GM18502 (cell line): ENCODE measurements around the gene TMEM43.

Experiments
- ATAC-seq: cut with Tn5 transposase; IDR thresholded peaks from one replicate; pipeline ENCODE4 v1.9.1; 2021; ENCODE audit warnings: mild to moderate bottlenecking; ENCODE audit not compliant: unreplicated experiment, poor library complexity

Gene TMEM43

DNA sequence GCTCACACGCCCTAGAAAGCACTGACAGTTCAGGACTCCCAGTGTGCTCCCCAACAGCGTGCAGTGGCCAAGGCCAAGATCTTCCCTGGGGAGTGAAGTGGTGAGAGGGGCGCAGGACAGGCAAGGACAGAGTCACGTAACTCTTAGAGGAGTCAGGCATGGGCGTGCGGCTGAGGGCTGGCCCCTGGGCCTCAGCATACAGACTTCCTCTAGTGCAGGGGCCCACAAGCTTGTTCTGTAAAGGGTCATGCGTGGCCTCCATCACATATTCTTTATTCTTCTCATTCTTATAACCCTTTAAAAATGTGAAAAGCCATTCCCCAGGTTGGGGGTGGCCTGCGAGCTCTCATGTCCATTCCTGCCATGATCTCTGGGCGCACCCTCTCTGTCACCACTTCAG lies 25.2 kb downstream of the TMEM43 start:
- no peak for ATAC-seq

- no peak for ATAC-seq
Observed at GRCh38 chr3:14150491-14151230, 25.8 kb downstream of the TMEM43 start.

- ATAC-seq, result no peak
Observed at GRCh38 chr3:14151471-14152083, 26.7 kb downstream of the TMEM43 start.

GRCh38 chr3:14152233-14152962 lies 27.5 kb downstream of the TMEM43 start:
- no peak for ATAC-seq

DNA sequence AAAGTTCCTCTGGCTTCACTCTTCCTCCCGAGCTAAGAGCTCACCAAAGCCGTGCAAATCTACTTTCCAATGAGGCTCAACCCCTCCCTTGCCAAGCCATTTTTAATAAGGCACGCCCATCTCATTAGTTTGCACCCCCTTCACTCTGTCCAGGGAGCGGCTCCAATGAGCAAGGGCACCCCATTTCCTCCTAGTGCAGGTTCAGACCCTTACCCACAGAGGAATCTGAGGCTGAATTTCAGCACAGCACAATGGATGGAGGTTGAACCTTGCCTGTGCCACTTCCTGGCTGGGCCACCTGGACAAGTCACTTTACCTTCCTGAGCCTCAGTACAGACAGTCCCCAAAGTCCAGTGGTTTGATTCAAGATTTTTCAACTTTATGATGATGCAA lies 28.1 kb downstream of the TMEM43 start:
- ATAC-seq, result no peak

DNA sequence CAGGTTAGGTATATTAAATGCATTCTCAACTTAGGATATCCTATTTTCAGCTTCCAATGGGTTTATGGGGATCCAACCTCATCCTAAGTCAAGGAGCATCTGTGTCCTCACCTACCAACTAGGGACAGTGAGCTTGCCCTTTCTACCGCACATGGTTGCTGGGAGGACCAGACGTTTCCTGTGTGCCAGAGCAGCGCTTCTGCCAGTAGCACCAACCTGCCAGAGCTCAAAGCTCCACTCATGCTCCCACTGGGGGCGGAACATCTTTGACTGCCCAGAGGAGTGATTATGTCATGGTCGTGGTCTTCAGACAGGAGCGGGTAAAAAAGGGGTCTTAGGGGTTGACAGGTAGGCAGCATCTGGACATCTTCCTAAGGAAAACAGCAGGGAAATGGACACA lies 28.8 kb downstream of the TMEM43 start:
- ATAC-seq, result no peak

- no peak for ATAC-seq
Observed at GRCh38 chr3:14154276-14154675, 29.4 kb downstream of the TMEM43 start.

GRCh38 chr3:14154895-14155440 lies 30.1 kb downstream of the TMEM43 start:
- ATAC-seq, result no peak

DNA sequence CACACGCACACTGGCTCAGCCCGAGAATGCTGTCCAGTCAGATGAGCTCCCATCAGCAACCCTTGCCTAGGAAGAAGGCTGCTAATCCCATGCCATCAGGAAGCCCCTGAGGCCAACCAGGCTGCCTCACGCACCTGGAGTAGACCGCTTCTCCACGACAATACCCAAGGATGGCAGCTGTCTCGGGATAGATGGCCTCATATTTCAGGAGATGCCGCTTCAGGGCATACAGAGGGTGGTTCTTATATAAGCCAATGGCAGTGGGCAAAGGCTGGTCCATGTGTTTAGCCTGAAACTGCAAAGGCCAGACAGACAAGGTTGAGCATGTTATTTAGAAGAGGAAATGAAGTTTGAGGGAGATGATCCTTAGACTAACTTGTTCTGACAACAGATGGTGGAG lies 31.3 kb downstream of the TMEM43 start:
- ATAC-seq, result no peak

GRCh38 chr3:14156843-14157561 lies 32.1 kb downstream of the TMEM43 start:
- no peak for ATAC-seq

DNA sequence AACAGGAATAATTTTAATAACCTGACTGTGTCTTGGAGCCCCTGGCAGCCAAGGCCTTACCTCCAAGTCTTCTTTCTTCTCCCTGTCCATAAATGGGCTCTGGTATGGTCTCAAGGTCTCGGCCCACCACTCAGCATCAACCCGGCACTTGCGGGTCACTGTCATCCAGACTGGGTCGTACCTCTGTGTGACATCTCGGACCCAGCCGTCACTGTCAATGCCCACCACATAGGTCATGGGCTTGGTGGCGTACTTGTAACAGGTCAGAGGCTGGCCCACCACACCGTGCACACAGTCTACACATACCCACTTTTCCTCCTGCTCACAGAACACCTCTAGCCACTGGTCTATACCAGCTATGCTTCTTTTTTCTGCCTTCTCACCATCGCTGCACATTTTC lies 33.1 kb downstream of the TMEM43 start:
- ATAC-seq, result no peak

- ATAC-seq, result no peak
Observed at GRCh38 chr3:14158370-14158769, 33.5 kb downstream of the TMEM43 start.

DNA sequence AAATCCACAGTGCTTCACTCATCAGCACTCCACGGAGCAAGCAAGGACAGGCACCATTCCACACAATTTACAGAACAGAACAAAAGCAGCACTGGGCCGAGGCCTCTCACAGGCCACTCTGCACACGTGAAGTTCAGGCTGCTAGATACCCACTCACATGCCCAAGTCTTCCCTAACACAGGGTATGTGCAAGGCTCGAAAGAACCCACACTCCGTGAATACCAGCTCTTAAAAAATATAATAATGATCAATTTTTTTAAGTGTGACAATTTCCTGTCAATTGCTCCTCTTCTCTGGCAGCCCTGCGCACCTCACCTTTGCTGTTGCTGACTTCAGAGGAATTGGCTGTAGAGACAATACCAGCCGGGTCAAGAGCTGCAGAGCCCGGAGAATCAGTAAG lies 34.6 kb downstream of the TMEM43 start:
- no peak for ATAC-seq

DNA sequence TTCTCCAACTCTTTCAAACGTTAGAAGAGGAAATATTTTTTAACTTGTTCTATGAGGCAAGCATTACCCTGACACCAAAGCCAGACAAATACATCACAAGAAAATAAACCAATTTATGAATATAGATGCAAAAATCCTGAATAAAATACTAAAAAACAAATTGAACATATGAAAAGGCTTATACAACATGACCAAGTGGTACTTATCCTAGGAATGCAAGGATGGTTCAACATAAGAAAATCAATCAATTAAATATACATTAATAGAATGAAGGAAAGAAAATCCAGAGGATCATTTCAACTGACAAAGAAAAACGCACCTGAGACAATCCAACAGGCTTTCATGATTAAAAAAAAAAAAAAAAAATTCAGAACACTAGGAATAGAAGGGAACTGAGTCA lies 36.4 kb downstream of the TMEM43 start:
- ATAC-seq, result no peak

GRCh38 chr3:14162178-14162577 lies 37.3 kb downstream of the TMEM43 start:
- ATAC-seq, result no peak

DNA sequence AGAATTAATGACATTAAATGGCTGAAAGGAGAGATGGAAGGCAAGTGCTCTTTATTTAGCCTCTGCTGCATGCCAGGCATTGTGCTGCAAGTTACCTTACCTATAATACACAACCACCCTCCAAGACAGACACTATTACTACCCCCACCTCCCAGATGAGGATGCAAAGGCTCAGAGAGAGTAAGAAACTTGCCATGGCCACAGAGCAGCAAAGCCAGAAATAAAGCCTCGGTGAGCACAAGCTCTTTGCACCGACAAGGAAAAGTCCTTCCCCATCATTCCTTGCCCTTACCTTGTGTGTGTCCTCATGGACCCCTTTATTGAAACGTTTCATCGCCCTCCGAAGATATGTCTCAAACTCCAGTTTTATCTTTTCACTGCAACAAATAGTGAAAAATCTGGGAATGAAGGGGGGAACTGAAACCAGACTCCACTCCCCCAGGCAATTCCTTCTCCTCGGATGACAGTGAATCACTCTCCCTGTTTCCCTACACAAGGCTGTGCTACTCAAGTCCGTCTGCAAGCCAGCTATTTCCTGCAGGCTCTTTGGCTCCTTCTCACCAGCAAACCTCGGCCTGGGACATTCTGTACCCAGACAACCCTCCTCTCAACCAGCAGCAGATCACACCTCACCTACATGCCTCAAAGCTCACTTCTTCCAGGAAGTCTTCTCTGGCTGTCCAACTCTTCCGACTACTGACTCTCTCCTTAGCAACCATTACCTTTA lies 42.2 kb downstream of the TMEM43 start:
- ATAC-seq, result no peak

- ATAC-seq, result no peak
Observed at GRCh38 chr3:14169435-14169834, 44.6 kb downstream of the TMEM43 start.

GRCh38 chr3:14169871-14170270 lies 45.0 kb downstream of the TMEM43 start:
- ATAC-seq, result no peak

- no peak for ATAC-seq
Observed at GRCh38 chr3:14170531-14171159, 45.8 kb downstream of the TMEM43 start.

DNA sequence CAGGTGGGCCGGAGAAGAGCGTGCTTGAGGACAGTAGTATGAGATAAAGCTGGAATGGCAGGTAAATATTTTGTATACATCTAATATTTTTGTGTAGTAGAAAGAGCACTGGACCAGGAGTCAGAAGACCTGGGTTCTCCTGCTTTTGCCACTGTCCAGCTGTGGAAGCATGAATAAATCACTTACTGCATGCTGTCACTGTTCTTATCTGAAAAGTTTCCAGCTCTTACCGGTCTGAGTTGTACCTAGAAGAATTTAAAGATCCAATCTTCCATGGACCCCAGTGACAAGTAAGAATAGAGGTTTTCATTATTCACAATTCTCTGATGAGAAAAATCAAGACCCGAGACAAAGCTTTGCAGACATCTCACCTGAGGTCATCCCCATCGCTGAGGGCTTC lies 47.6 kb downstream of the TMEM43 start:
- ATAC-seq, result no peak
